Liver (tissue), 9 donors: ENCODE measurements around the gene AK5. TPM values are rescaled to one million over a fixed set of nuclear protein-coding genes. Genes with fewer than 3 reads are reported as not detected.

Experiments used
- DNase-seq: peaks from one replicate; pipeline ENCODE4 v3.0.0-alpha.2; 2017; ENCODE audit warnings: low spot score
- H3K27ac ChIP-seq, 2 donors: one replicate each; pipeline ENCODE4 v1.7.0; 2013; ENCODE audit warnings: inconsistent platforms in 2 of 2, low read length in 2 of 2, control low read depth in 1 of 2, low read depth in 1 of 2, mild to moderate bottlenecking in 1 of 2
- H3K27me3 ChIP-seq, 4 donors: one replicate each; pipeline versions ENCODE4 v1.6.1 to v1.7.0; 2013; ENCODE audit warnings: low read length in 3 of 4, inconsistent platforms in 1 of 4, mild to moderate bottlenecking in 1 of 4, moderate library complexity in 1 of 4; ENCODE audit not compliant: control insufficient read depth in 4 of 4, insufficient read depth in 4 of 4
- H3K36me3 ChIP-seq, 4 donors: one replicate each; pipeline versions ENCODE4 v1.6.1 to v1.7.0; 2013; ENCODE audit warnings: low read length in 3 of 4, mild to moderate bottlenecking in 3 of 4, low read depth in 1 of 4, moderate library complexity in 1 of 4; ENCODE audit not compliant: control insufficient read depth in 4 of 4, insufficient read depth in 3 of 4
- H3K4me1 ChIP-seq, 4 donors: one replicate each; pipeline versions ENCODE4 v1.6.1 to v1.7.0; 2013; ENCODE audit warnings: low read length in 3 of 4, mild to moderate bottlenecking in 3 of 4, moderate library complexity in 1 of 4; ENCODE audit not compliant: control insufficient read depth in 4 of 4, insufficient read depth in 4 of 4
- H3K4me3 ChIP-seq, 3 donors: one replicate each; pipeline versions ENCODE4 v1.6.1 to v1.7.0; 2013; ENCODE audit warnings: low read length in 3 of 3, control low read depth in 1 of 3, low read depth in 1 of 3, mild to moderate bottlenecking in 1 of 3
- H3K9ac ChIP-seq, 2 donors: one replicate each; pipeline ENCODE4 v1.7.0; 2013; ENCODE audit warnings: low read length in 2 of 2, mild to moderate bottlenecking in 2 of 2, moderate library complexity in 2 of 2, control low read depth in 1 of 2, low read depth in 1 of 2
- H3K9me3 ChIP-seq, 4 donors: one replicate each; pipeline versions ENCODE4 v1.6.1 to v1.7.0; 2013; ENCODE audit warnings: low read length in 3 of 4; ENCODE audit not compliant: control insufficient read depth in 4 of 4
- ATF3 ChIP-seq: IDR thresholded peaks from 2 replicates; pipeline ENCODE4 v1.6.1; 2016; ENCODE audit warnings: antibody characterized with exemption
- CTCF ChIP-seq: fragments of 150-350 bp; IDR thresholded peaks from 2 replicates; pipeline ENCODE4 v1.5.1; 2017; ENCODE audit warnings: improper control_type of control experiment, low read depth, low read length; ENCODE audit not compliant: missing input control
- EGR1 ChIP-seq, 2 donors: IDR thresholded peaks; 2 replicates each; pipeline ENCODE4 v1.6.1; 2016 to 2018; ENCODE audit warnings: antibody characterized with exemption in 2 of 2, low read depth in 2 of 2
- FOXA1 ChIP-seq: IDR thresholded peaks from 2 replicates; pipeline ENCODE4 v1.6.1; 2016; ENCODE audit warnings: antibody characterized with exemption
- FOXA2 ChIP-seq: IDR thresholded peaks from 2 replicates; pipeline ENCODE4 v1.6.1; 2016; ENCODE audit warnings: antibody characterized with exemption
- GABPA ChIP-seq, 2 donors: IDR thresholded peaks in 1 of 2; conservative IDR thresholded peaks in 1 of 2; 2 replicates each; pipeline ENCODE4 v1.6.1; 2016; ENCODE audit warnings: antibody characterized with exemption in 2 of 2, mild to moderate bottlenecking in 1 of 2, moderate library complexity in 1 of 2
- HNF4A ChIP-seq, 2 donors: conservative IDR thresholded peaks; 2 replicates each; pipeline ENCODE4 v1.6.1; 2016; ENCODE audit warnings: antibody characterized with exemption in 2 of 2, mild to moderate bottlenecking in 2 of 2
- HNF4G ChIP-seq: IDR thresholded peaks from 2 replicates; pipeline ENCODE4 v1.6.1; 2016; ENCODE audit warnings: antibody characterized with exemption
- JUND ChIP-seq, 2 donors: IDR thresholded peaks; 2 replicates each; pipeline ENCODE4 v1.6.1; 2016; ENCODE audit warnings: antibody characterized with exemption in 2 of 2
- MAX ChIP-seq: IDR thresholded peaks from 2 replicates; pipeline ENCODE4 v1.6.1; 2016; ENCODE audit warnings: antibody characterized with exemption
- NR2F2 ChIP-seq: IDR thresholded peaks from 2 replicates; pipeline ENCODE4 v1.6.1; 2016; ENCODE audit warnings: antibody characterized with exemption
- REST ChIP-seq: IDR thresholded peaks from 2 replicates; pipeline ENCODE4 v1.6.1; 2016; ENCODE audit warnings: antibody characterized with exemption, mild to moderate bottlenecking
- RXRA ChIP-seq, 2 donors: IDR thresholded peaks; 2 replicates each; pipeline ENCODE4 v1.6.1; 2017 to 2018; ENCODE audit warnings: antibody characterized with exemption in 2 of 2, mild to moderate bottlenecking in 1 of 2
- SP1 ChIP-seq: IDR thresholded peaks from 2 replicates; pipeline ENCODE4 v1.6.1; 2018; ENCODE audit warnings: antibody characterized with exemption, mild to moderate bottlenecking
- TAF1 ChIP-seq: conservative IDR thresholded peaks from 2 replicates; pipeline ENCODE4 v1.6.1; 2016; ENCODE audit warnings: antibody characterized with exemption, mild to moderate bottlenecking
- YY1 ChIP-seq: IDR thresholded peaks from 2 replicates; pipeline ENCODE4 v1.6.1; 2016; ENCODE audit warnings: antibody characterized with exemption, mild to moderate bottlenecking
- WGBS: extraction: QIAGEN DNeasy Blood & Tissue Kit; methylation state at CpG from one replicate; pipeline ENCODE4 v1.1.7; 2013; 5-methylcytosine and 5-hydroxymethylcytosine counted together
- polyA plus RNA-seq, 2 donors: library from polyadenylated mRNA; stranded (reverse) in 1 of 2; unstranded in 1 of 2; fragments of 200-250 nt in 1 of 2; fragments of >200 nt in 1 of 2; fragmentation: Nextera tagmentation in 1 of 2; extraction: Ambion mirVana in 1 of 2; gene quantifications; one replicate each; pipeline versions ENCODE4 v1.2.1 to v1.2.3, GENCODE V29; 2013 to 2015
- total RNA-seq, 2 donors: library from RNA; depleted of rRNA; stranded (reverse); fragments of >200 nt; gene quantifications; one replicate each; pipeline ENCODE4 v1.2.3, GENCODE V29; 2014
- TF ChIP-seq, protein P1 (sequence below): IDR thresholded peaks from 2 replicates; pipeline ENCODE4 v1.6.1; 2016; ENCODE audit warnings: antibody characterized with exemption
- donor health status: healthy.
- donor health status: healthy.
- donor health status: healthy.
- donor health status: healthy.
- donor health status: healthy.

AK5 gene
- total and polyA plus RNA-seq, 4 donors: 0.12 to 0.33 (median 0.23) TPM

DNA sequence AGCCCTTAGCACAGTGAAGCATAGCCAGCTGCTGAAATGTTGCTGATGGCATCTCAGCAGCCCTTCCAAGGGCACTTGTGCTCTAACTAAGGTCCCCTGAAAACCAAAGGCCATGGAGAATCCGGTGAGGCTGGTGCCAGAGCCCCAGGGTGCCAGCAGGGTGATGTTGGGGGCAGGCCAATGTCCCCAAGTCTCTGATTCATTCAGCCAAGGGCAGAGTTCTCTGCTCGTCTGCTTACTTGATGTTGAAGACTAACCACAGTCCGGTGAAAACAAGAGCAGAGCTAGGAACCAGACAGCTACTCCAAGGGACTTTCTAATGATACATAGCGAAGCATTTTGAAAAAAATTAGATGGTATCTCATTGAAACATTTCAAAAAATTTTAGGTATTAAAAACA, 250.8 kb downstream of the AK5 start:
- TF ChIP-seq, protein P1, sequence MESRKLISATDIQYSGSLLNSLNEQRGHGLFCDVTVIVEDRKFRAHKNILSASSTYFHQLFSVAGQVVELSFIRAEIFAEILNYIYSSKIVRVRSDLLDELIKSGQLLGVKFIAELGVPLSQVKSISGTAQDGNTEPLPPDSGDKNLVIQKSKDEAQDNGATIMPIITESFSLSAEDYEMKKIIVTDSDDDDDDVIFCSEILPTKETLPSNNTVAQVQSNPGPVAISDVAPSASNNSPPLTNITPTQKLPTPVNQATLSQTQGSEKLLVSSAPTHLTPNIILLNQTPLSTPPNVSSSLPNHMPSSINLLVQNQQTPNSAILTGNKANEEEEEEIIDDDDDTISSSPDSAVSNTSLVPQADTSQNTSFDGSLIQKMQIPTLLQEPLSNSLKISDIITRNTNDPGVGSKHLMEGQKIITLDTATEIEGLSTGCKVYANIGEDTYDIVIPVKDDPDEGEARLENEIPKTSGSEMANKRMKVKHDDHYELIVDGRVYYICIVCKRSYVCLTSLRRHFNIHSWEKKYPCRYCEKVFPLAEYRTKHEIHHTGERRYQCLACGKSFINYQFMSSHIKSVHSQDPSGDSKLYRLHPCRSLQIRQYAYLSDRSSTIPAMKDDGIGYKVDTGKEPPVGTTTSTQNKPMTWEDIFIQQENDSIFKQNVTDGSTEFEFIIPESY: no peak
- TF ChIP-seq FOXA2: no peak
- TF ChIP-seq CTCF: no peak
- TF ChIP-seq REST: no peak
- TF ChIP-seq FOXA1: no peak
- no peak for TF ChIP-seq MAX
- no peak for TF ChIP-seq GABPA (IDR thresholded peaks at IDR 0.05 in 1 of 2, conservative IDR thresholded peaks at IDR 0.05 in 1 of 2)
- TF ChIP-seq RXRA (IDR thresholded peaks at IDR 0.05): no peak
- no peak for TF ChIP-seq JUND (IDR thresholded peaks at IDR 0.05)
- no peak for TF ChIP-seq HNF4A (conservative IDR thresholded peaks at IDR 0.05)
- TF ChIP-seq YY1: no peak
- no peak for TF ChIP-seq NR2F2
- no peak for TF ChIP-seq TAF1
- TF ChIP-seq SP1: no peak
- no peak for TF ChIP-seq HNF4G
- no peak for TF ChIP-seq ATF3
- TF ChIP-seq EGR1 (IDR thresholded peaks at IDR 0.05; ENCODE audit: low read depth in 2 of 2): no peak
- no peaks in the 10 kb centered on the region for H3K36me3 ChIP-seq
- H3K27ac ChIP-seq: no peak overlapping the region
- no peaks in the 10 kb centered on the region for H3K27me3 ChIP-seq
- H3K9ac ChIP-seq: no peak overlapping the region
- WGBS: 90% methylated on average over 4 of the region's 4 CpGs
- no peak for DNase-seq
- H3K4me3 ChIP-seq: no peak overlapping the region
- no peaks in the 10 kb centered on the region for H3K9me3 ChIP-seq
- H3K4me1 ChIP-seq: peaks cover 0 to 7% (median 2%) of the 10 kb centered on the region in 4 donors
